T-cell (primary cell): ENCODE measurements around the gene RAP2C. TPM values are rescaled to one million over a fixed set of nuclear protein-coding genes. Genes with fewer than 3 reads are reported as not detected.
"Not testable (repeated sequence)": the region's sequence is repeated elsewhere in the genome, so short reads cannot be mapped to it uniquely, and the experiment has no call there.

Experiments
- ATAC-seq, 4 experiments: fragments of 200-7000 bp in 3 of 4; fragments of 150-1000 bp in 1 of 4; cut with Tn5 transposase; replicated peaks in 1 of 4; 1 replicate in 3 of 4; 2 replicates in 1 of 4; pipeline ENCODE4 v1.10.0; 2021; ENCODE audit warnings: moderate library complexity in 3 of 4, mild to moderate bottlenecking in 2 of 4, moderate number of reproducible peaks in 1 of 4
- CTCF ChIA-PET, 2 donors: fragments of 300-600 bp; sonication (Branson Sonifier 250); formaldehyde crosslinking; loops; one replicate each; lab custom pipeline; 2022; ENCODE audit warnings: antibody characterized with exemption in 2 of 2; lab: Charles Lee
- POLR2A ChIA-PET, 2 donors: fragments of 300-600 bp; sonication (Branson Sonifier 250); formaldehyde crosslinking; loops; one replicate each; lab custom pipeline; 2022; ENCODE audit warnings: antibody characterized with exemption in 2 of 2; lab: Charles Lee
- DNase-seq, 35 experiments: peaks; one replicate each; pipeline versions ENCODE4 v3.0.0 to v3.0.0-alpha.2; 2013 to 2023
- H3K27ac ChIP-seq: one replicate; pipeline ENCODE4 v1.5.1; 2013; ENCODE audit warnings: low read length
- H3K27me3 ChIP-seq, 2 experiments: replicated peaks in 1 of 2; 1 replicate in 1 of 2; 2 replicates in 1 of 2; pipeline versions ENCODE4 v1.6.1 to v1.7.0; 2013; ENCODE audit warnings: low read length in 1 of 2, mixed read lengths in 1 of 2; ENCODE audit not compliant: control insufficient read depth in 2 of 2, insufficient read depth in 2 of 2; ENCODE audit errors: extremely low read depth in 1 of 2
- H3K36me3 ChIP-seq, 2 donors: 1 replicate in 1 of 2; 2 replicates in 1 of 2; pipeline versions ENCODE4 v1.6.1 to v1.7.0; 2013; ENCODE audit warnings: low read length in 1 of 2; ENCODE audit not compliant: control insufficient read depth in 2 of 2, insufficient read depth in 1 of 2; ENCODE audit errors: extremely low read depth in 1 of 2
- H3K4me1 ChIP-seq, 2 experiments: 1 replicate in 1 of 2; 2 replicates in 1 of 2; pipeline versions ENCODE4 v1.6.1 to v1.7.0; 2013; ENCODE audit warnings: low read length in 2 of 2, mixed read lengths in 1 of 2; ENCODE audit not compliant: insufficient read depth in 2 of 2, control insufficient read depth in 1 of 2; ENCODE audit errors: extremely low read depth in 1 of 2
- H3K4me3 ChIP-seq, 2 donors: 1 replicate in 1 of 2; 2 replicates in 1 of 2; pipeline versions ENCODE4 v1.5.1 to v1.7.0; 2013; ENCODE audit warnings: mild to moderate bottlenecking in 2 of 2, low read length in 1 of 2, moderate library complexity in 1 of 2; ENCODE audit not compliant: control insufficient read depth in 1 of 2; ENCODE audit errors: extremely low read depth in 1 of 2
- H3K9me3 ChIP-seq: 2 replicates; pipeline ENCODE4 v1.7.0; 2013
- H3K27ac Mint-ChIP-seq, 2 donors: one replicate each; pipeline ENCODE4 v1.8.0; 2020 to 2021; ENCODE audit warnings: mild to moderate bottlenecking in 2 of 2, mixed read lengths in 2 of 2
- H3K27me3 Mint-ChIP-seq, 2 donors: one replicate each; pipeline ENCODE4 v1.8.0; 2021 to 2022; ENCODE audit warnings: mixed read lengths in 2 of 2
- H3K36me3 Mint-ChIP-seq: one replicate; pipeline ENCODE4 v1.8.0; 2021; ENCODE audit warnings: mixed read lengths
- H3K4me1 Mint-ChIP-seq, 3 donors: one replicate each; pipeline ENCODE4 v1.8.0; 2020 to 2022; ENCODE audit warnings: mixed read lengths in 3 of 3, mild to moderate bottlenecking in 1 of 3
- H3K4me3 Mint-ChIP-seq, 3 donors: one replicate each; pipeline ENCODE4 v1.8.0; 2020 to 2022; ENCODE audit warnings: mild to moderate bottlenecking in 3 of 3, mixed read lengths in 3 of 3, moderate library complexity in 3 of 3
- H3K9me3 Mint-ChIP-seq, 3 donors: one replicate each; pipeline ENCODE4 v1.8.0; 2020 to 2022; ENCODE audit warnings: mixed read lengths in 3 of 3
- WGBS: methylation state at CpG from one replicate; pipeline ENCODE4 v1.1.5; 2013; ENCODE audit warnings: missing lambda C conversion rate; ENCODE audit not compliant: insufficient coverage; 5-methylcytosine and 5-hydroxymethylcytosine counted together
- total RNA-seq, 35 experiments: library from RNA in 6 of 35; stranded (reverse) in 6 of 35; fragments of 120-200 nt in 1 of 35; gene quantifications; one replicate each; pipeline versions ENCODE4 v1.2.1 to v1.2.4 and lab custom pipeline; 2013 to 2026

RAP2C gene
- total RNA-seq, 5 donors from 2014 or later (not counting 1 experiment from before 2014, with no cell fraction given): 22.5 to 43.0 (median 26.8) TPM

GRCh38 chrX:132171881-132172280 is 47.4 kb downstream of the RAP2C start:
- ATAC-seq: no peak
- Mint-ChIP-seq H3K4me1 (no peaks in the 10 kb centered on the region), H3K4me3 (no peak overlapping the region), H3K27me3 (peaks cover 0 to 11% of the 10 kb centered on the region in 2 donors), H3K9me3 (no peaks in the 10 kb centered on the region), H3K27ac (no peak overlapping the region), H3K36me3 (no peaks in the 10 kb centered on the region)
- no peaks in the 10 kb centered on the region for H3K9me3 ChIP-seq
- no peak for DNase-seq
- H3K4me1 ChIP-seq: no peaks in the 10 kb centered on the region
- no CpG with 5 or more reads among the region's 3 CpGs for WGBS
- H3K4me3 ChIP-seq: no peak overlapping the region
- H3K27me3 ChIP-seq: no peaks in the 10 kb centered on the region
- ChIA-PET POLR2A (no interaction called here), CTCF (no interaction called here)
- H3K36me3 ChIP-seq: no peaks in the 10 kb centered on the region
- no peak overlapping the region for H3K27ac ChIP-seq

GRCh38 chrX:132171478-132171877 is 47.8 kb downstream of the RAP2C start:
- Histone ChIP-seq H3K4me1 (no peaks in the 10 kb centered on the region), H3K4me3 (no peak overlapping the region), H3K27me3 (no peaks in the 10 kb centered on the region), H3K27ac (no peak overlapping the region), H3K9me3 (no peaks in the 10 kb centered on the region), H3K36me3 (no peaks in the 10 kb centered on the region)
- ChIA-PET CTCF (no interaction called here), POLR2A (no interaction called here)
- DNase-seq (peak in 1 of 35 experiments; percentile 9), ATAC-seq (no peak)
- no peak overlapping the region for H3K4me3 Mint-ChIP-seq
- H3K27ac Mint-ChIP-seq: no peak overlapping the region
- WGBS: no CpG with 5 or more reads among the region's 3 CpGs
- no peaks in the 10 kb centered on the region for H3K4me1 Mint-ChIP-seq
- no peaks in the 10 kb centered on the region for H3K36me3 Mint-ChIP-seq
- H3K27me3 Mint-ChIP-seq: peaks cover 0 to 11% of the 10 kb centered on the region in 2 donors
- no peaks in the 10 kb centered on the region for H3K9me3 Mint-ChIP-seq

GRCh38 chrX:132169554-132169953 is 49.7 kb downstream of the RAP2C start:
- H3K27me3 Mint-ChIP-seq: peaks cover 0 to 14% of the 10 kb centered on the region in 2 donors
- ChIA-PET POLR2A (no interaction called here), CTCF (interaction anchor here in 1 of 2 donors (0.6 kb wide), 1 partner anchor 1789 kb away, joined by 6 read pairs; no protein-coding TSS in a partner anchor)
- no peak for DNase-seq
- Histone ChIP-seq H3K4me3 (no peak overlapping the region), H3K4me1 (no peaks in the 10 kb centered on the region), H3K27me3 (no peaks in the 10 kb centered on the region), H3K36me3 (no peaks in the 10 kb centered on the region), H3K9me3 (no peaks in the 10 kb centered on the region), H3K27ac (no peak overlapping the region)
- no CpG with 5 or more reads among the region's 3 CpGs for WGBS
- no peaks in the 10 kb centered on the region for H3K9me3 Mint-ChIP-seq
- no peaks in the 10 kb centered on the region for H3K36me3 Mint-ChIP-seq
- H3K27ac Mint-ChIP-seq: no peak overlapping the region
- no peak overlapping the region for H3K4me3 Mint-ChIP-seq
- no peak for ATAC-seq
- no peaks in the 10 kb centered on the region for H3K4me1 Mint-ChIP-seq

- CTCF ChIA-PET: interaction anchor here in 1 of 2 donors (0.6 kb wide), 1 partner anchor 291 kb away, joined by 3 read pairs; no protein-coding TSS in a partner anchor
- no peaks in the 10 kb centered on the region for H3K36me3 Mint-ChIP-seq
- H3K4me1 Mint-ChIP-seq: no peaks in the 10 kb centered on the region
Measured at GRCh38 chrX:132165651-132166050, 53.6 kb downstream of the RAP2C start.

GRCh38 chrX:132165005-132165404 is 54.2 kb downstream of the RAP2C start:
- no peaks in the 10 kb centered on the region for H3K36me3 Mint-ChIP-seq
- ATAC-seq (no peak), DNase-seq (no peak)
- H3K27me3 Mint-ChIP-seq: peaks cover 8 to 36% of the 10 kb centered on the region in 2 donors
- ChIA-PET POLR2A (no interaction called here), CTCF (no interaction called here)
- H3K27ac Mint-ChIP-seq: no peak overlapping the region
- no peaks in the 10 kb centered on the region for H3K4me1 Mint-ChIP-seq
- no peaks in the 10 kb centered on the region for H3K9me3 Mint-ChIP-seq
- Histone ChIP-seq H3K36me3 (no peaks in the 10 kb centered on the region), H3K4me3 (no peak overlapping the region), H3K9me3 (no peaks in the 10 kb centered on the region), H3K4me1 (no peaks in the 10 kb centered on the region), H3K27ac (no peak overlapping the region), H3K27me3 (no peaks in the 10 kb centered on the region)
- no peak overlapping the region for H3K4me3 Mint-ChIP-seq

More at GRCh38 chrX:132165651-132166050, 53.6 kb downstream of the RAP2C start:
- Histone ChIP-seq H3K4me3 (no peak overlapping the region), H3K4me1 (no peaks in the 10 kb centered on the region), H3K27ac (no peak overlapping the region), H3K9me3 (no peaks in the 10 kb centered on the region), H3K27me3 (no peaks in the 10 kb centered on the region), H3K36me3 (no peaks in the 10 kb centered on the region)
- Mint-ChIP-seq H3K9me3 (no peaks in the 10 kb centered on the region), H3K27me3 (peaks cover 8 to 38% of the 10 kb centered on the region in 2 donors), H3K27ac (no peak overlapping the region), H3K4me3 (no peak overlapping the region)
- DNase-seq (no peak), ATAC-seq (no peak)
- POLR2A ChIA-PET: interaction anchor here in 1 of 2 donors (0.6 kb wide), 1 partner anchor 216 kb away, joined by 3 read pairs; no protein-coding TSS in a partner anchor

- H3K27me3 ChIP-seq, H3K4me3 Mint-ChIP-seq, H3K4me1 Mint-ChIP-seq, H3K9me3 ChIP-seq, H3K27ac Mint-ChIP-seq, H3K36me3 Mint-ChIP-seq, H3K9me3 Mint-ChIP-seq, POLR2A ChIA-PET, H3K36me3 ChIP-seq, H3K27ac ChIP-seq, ATAC-seq, H3K4me3 ChIP-seq, DNase-seq, H3K4me1 ChIP-seq: not testable (repeated sequence)
- WGBS: 78% methylated on average over 3 of the region's 3 CpGs
- peaks cover 8 to 31% of the 10 kb centered on the region in 2 donors for H3K27me3 Mint-ChIP-seq
- CTCF ChIA-PET: interaction anchor here in 1 of 2 donors (0.6 kb wide), 1 partner anchor 449 kb away, joined by 3 read pairs; no protein-coding TSS in a partner anchor
Measured at GRCh38 chrX:132163094-132163493, 56.2 kb downstream of the RAP2C start.

- no peaks in the 10 kb centered on the region for H3K9me3 Mint-ChIP-seq
- no peak overlapping the region for H3K27ac ChIP-seq
- H3K9me3 ChIP-seq: no peaks in the 10 kb centered on the region
- no peaks in the 10 kb centered on the region for H3K36me3 Mint-ChIP-seq
- no peak overlapping the region for H3K4me3 Mint-ChIP-seq
- WGBS: 14% methylated on average over 1 of the region's 4 CpGs
- POLR2A ChIA-PET: no interaction called here
- H3K27me3 Mint-ChIP-seq: peaks cover 0 to 12% of the 10 kb centered on the region in 2 donors
- H3K4me1 ChIP-seq: no peaks in the 10 kb centered on the region
- no peak for DNase-seq
- H3K4me3 ChIP-seq: no peak overlapping the region
- H3K27ac Mint-ChIP-seq: no peak overlapping the region
- CTCF ChIA-PET: no interaction called here
- no peak for ATAC-seq
- no peaks in the 10 kb centered on the region for H3K4me1 Mint-ChIP-seq
- no peaks in the 10 kb centered on the region for H3K27me3 ChIP-seq
- no peaks in the 10 kb centered on the region for H3K36me3 ChIP-seq
Measured at GRCh38 chrX:132153166-132153565, 66.1 kb downstream of the RAP2C start.
